Activated naive CD8-positive, alpha-beta T cell treated with anti-CD3 and anti-CD28 coated beads, Interleukin-2, amount 10 ng/mL, durations not matched to agents 7 days and 5 days (primary cell): ENCODE measurements around the gene TMEM187. TPM values are rescaled to one million over a fixed set of nuclear protein-coding genes. Genes with fewer than 3 reads are reported as not detected.
A peak's percentile ranks its signal among the peaks of the same experiment; 100 is the strongest.

Experiments
- ATAC-seq: fragments of 150-1000 bp; cut with Tn5 transposase; one replicate; pipeline ENCODE4 v1.10.0; 2021; ENCODE audit warnings: low read depth, moderate library complexity
- POLR2A ChIA-PET: fragments of 350-600 bp; sonication (Branson Sonifier 250); formaldehyde crosslinking; loops from one replicate; lab custom pipeline; 2021; ENCODE audit warnings: antibody characterized with exemption; lab: Charles Lee
- DNase-seq: peaks from one replicate; pipeline ENCODE4 v3.0.0; 2021
- H3K27ac Mint-ChIP-seq: one replicate; pipeline ENCODE4 v1.8.0; 2022; ENCODE audit warnings: mild to moderate bottlenecking, mixed read lengths
- H3K27me3 Mint-ChIP-seq: one replicate; pipeline ENCODE4 v1.8.0; 2022; ENCODE audit warnings: mild to moderate bottlenecking, moderate library complexity, mixed read lengths
- H3K36me3 Mint-ChIP-seq: one replicate; pipeline ENCODE4 v1.8.0; 2021; ENCODE audit warnings: mild to moderate bottlenecking, mixed read lengths
- H3K4me1 Mint-ChIP-seq: one replicate; pipeline ENCODE4 v1.8.0; 2021; ENCODE audit warnings: mixed read lengths
- H3K4me3 Mint-ChIP-seq: one replicate; pipeline ENCODE4 v1.8.0; 2022; ENCODE audit warnings: mild to moderate bottlenecking, moderate library complexity, mixed read lengths
- H3K9me3 Mint-ChIP-seq: one replicate; pipeline ENCODE4 v1.8.0; 2021; ENCODE audit warnings: mixed read lengths
- total RNA-seq, 2 experiments: library from RNA; stranded (reverse); gene quantifications; one replicate each; pipeline ENCODE4 v1.2.3, GENCODE V29; 2021

TMEM187 gene
- total RNA-seq, 2 experiments from 2014 or later: 8.6 to 9.7 TPM

DNA sequence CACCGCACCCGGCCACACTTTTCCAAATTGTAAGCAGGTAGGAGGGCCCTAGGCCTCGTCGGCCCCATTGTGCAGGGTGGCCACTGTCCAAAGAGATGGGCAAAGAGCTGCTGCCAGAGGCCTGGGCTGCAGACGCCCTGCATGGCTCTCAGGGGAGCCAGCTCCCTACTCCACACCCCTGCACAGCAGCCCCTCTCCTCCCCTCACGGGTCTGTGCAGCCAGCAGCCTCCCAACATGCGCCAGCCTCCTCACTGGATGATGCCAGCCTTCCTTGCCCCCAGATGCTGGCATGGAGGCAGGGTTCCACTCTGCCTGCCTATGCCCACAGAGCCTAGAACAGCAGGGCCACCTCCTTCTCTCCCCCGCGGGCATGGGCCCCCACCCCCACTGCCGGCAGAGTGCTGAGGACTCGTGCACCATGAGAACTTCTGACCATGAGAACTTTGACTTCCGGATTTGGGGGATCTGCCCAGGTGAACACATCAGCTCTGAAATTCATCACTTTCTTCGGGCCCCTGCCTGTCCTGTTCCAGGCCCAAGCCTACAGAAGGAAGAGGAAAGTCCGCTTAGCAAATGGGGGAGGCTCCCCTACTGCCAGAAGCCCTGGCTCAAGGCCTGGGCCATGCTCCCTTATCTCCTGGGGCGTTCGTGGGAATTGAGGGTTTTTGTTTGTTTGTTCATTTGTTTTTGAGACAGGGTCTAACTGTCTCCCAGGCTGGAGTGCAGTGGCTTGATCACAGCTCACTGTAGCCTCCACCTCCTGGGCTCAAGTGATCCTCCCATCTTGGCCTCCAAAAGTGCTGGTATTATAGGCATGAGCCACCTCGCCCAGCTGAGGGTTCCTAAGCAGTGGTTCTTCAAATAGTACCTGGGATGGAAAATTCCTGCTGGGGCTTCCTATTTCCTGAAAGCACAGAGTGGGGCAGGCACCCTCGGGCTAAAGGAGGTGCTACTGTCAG lies 39.1 kb downstream of the TMEM187 start:
- H3K27ac Mint-ChIP-seq: no peak overlapping the region
- no peak for DNase-seq
- peaks cover 14% of the 10 kb centered on the region for H3K36me3 Mint-ChIP-seq
- peaks cover 11% of the 10 kb centered on the region for H3K4me1 Mint-ChIP-seq
- no peak for ATAC-seq
- H3K4me3 Mint-ChIP-seq: no peak overlapping the region
- no peaks in the 10 kb centered on the region for H3K27me3 Mint-ChIP-seq
- POLR2A ChIA-PET: interaction anchor here (1.0 to 3.5 kb wide), 2 partner anchors 9 to 22 kb away, joined by 3 to 11 read pairs; no protein-coding TSS in a partner anchor
- no peaks in the 10 kb centered on the region for H3K9me3 Mint-ChIP-seq

DNA sequence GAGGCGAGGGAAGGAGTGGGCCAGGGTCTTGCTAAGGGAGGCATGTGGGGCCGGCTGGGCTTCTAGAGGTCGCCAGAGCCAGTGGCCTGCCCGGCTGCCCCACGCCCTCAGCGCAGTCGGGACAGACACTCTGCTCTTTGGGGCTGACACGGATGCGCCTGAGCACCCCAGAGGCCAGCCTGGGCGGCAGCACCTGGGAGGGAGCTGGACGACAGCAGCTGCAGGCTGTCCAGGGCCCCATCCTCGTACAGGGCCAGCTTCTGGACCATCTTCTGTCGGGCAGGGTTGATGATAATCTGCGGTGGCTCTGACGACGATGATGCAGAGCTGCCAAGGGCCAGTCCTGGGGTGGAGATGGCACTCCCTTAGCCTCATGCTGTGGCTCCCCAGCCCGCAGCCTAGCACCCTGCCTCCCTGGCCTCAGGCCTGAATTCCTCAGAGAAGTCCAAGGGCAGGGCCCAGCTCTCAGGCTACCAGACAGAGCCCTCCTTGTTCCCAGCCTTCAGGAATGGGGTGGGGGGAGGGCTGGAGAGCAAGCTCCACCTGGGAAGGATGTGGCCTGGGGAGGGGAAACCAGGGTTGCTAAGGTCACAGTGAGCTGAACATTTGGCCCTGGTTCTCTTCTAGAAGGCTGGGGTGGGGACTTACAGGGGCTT lies 39.9 kb downstream of the TMEM187 start:
- H3K4me3 Mint-ChIP-seq: no peak overlapping the region
- no peaks in the 10 kb centered on the region for H3K9me3 Mint-ChIP-seq
- H3K36me3 Mint-ChIP-seq: peaks cover 14% of the 10 kb centered on the region
- no peaks in the 10 kb centered on the region for H3K27me3 Mint-ChIP-seq
- H3K4me1 Mint-ChIP-seq: peaks cover 11% of the 10 kb centered on the region
- no peak overlapping the region for H3K27ac Mint-ChIP-seq
- POLR2A ChIA-PET: interaction anchor here (1.0 to 3.5 kb wide), 6 partner anchors 10 to 87 kb away, joined by 3 to 11 read pairs (median 3); no protein-coding TSS in a partner anchor
- no peak for DNase-seq
- ATAC-seq: no peak

DNA sequence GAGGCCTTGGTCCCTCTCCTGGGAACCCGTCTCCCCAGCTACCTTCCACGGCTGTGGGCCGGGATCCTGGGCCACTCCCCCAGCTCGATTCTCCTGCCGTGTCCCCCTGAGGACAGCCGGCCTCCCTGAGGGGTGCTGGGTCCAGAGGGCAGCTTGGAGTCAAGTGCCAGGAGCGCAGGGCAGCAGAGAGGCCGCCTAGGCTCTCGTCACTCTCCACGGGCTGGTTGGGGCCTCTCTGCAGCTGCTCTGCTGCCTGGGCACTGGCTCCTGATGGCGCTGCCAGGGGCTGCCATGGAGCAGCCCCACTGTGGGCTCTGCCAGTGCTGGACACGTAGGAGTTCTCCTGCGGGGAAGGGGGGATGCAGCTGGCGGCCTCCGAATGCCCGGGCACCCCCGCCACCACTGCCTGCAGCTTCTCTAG lies 40.5 kb downstream of the TMEM187 start:
- Mint-ChIP-seq H3K9me3 (no peaks in the 10 kb centered on the region), H3K27ac (no peak overlapping the region), H3K4me1 (peaks cover 6% of the 10 kb centered on the region), H3K27me3 (no peaks in the 10 kb centered on the region), H3K36me3 (peaks cover 11% of the 10 kb centered on the region), H3K4me3 (no peak overlapping the region)
- no peak for DNase-seq
- no peak for ATAC-seq
- POLR2A ChIA-PET: interaction anchor here (1.0 to 3.5 kb wide), 8 partner anchors 10 to 88 kb away, joined by 3 to 11 read pairs (median 3); no protein-coding TSS in a partner anchor

DNA sequence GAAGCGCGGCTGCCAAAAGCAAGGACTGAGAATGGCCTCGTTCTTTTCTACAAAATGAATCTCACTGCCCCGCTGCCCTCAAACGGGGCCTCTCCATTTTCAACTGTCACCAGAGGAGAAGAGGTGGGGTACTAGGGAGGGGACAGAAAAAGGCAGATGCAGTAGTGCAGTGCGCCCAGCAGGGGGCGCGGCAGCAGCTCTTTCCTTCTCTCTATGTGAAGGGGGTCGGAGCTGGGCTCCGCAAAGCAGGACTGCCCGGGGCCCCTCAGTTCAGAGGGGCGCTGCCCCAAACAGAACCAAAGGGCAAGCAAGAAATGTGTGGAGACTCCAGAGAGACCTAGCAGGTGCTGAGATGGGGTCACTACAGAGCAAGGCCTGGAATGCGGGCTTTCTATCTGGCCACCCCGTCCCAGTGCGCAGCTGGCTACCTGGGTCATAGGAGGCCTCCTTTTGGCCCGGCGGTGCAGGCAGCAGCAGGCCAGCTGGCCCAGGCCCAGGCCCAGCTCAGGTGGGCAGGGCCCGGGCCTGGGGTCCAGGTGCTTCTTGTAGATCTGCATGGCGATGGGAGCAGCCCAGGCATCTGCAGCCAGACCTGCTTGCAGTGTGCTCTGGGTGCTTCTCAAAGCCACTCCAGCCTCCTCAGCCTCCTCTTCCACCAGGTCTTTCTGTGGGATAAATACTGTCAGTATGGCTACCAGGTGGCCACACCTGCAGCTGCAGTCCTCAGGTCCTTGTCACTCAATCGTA lies 41.2 kb downstream of the TMEM187 start:
- ATAC-seq (peak; percentile 67), DNase-seq (peak; percentile 62)
- no peaks in the 10 kb centered on the region for H3K9me3 Mint-ChIP-seq
- no peaks in the 10 kb centered on the region for H3K27me3 Mint-ChIP-seq
- H3K36me3 Mint-ChIP-seq: peaks cover 9% of the 10 kb centered on the region
- peak overlapping the region; percentile 68 for H3K27ac Mint-ChIP-seq
- H3K4me1 Mint-ChIP-seq: peaks cover 6% of the 10 kb centered on the region
- H3K4me3 Mint-ChIP-seq: peak overlapping the region; percentile 13
- POLR2A ChIA-PET: interaction anchor here (0.7 to 3.5 kb wide), 8 partner anchors 11 to 449 kb away, joined by 3 to 11 read pairs (median 3); no protein-coding TSS in a partner anchor

DNA sequence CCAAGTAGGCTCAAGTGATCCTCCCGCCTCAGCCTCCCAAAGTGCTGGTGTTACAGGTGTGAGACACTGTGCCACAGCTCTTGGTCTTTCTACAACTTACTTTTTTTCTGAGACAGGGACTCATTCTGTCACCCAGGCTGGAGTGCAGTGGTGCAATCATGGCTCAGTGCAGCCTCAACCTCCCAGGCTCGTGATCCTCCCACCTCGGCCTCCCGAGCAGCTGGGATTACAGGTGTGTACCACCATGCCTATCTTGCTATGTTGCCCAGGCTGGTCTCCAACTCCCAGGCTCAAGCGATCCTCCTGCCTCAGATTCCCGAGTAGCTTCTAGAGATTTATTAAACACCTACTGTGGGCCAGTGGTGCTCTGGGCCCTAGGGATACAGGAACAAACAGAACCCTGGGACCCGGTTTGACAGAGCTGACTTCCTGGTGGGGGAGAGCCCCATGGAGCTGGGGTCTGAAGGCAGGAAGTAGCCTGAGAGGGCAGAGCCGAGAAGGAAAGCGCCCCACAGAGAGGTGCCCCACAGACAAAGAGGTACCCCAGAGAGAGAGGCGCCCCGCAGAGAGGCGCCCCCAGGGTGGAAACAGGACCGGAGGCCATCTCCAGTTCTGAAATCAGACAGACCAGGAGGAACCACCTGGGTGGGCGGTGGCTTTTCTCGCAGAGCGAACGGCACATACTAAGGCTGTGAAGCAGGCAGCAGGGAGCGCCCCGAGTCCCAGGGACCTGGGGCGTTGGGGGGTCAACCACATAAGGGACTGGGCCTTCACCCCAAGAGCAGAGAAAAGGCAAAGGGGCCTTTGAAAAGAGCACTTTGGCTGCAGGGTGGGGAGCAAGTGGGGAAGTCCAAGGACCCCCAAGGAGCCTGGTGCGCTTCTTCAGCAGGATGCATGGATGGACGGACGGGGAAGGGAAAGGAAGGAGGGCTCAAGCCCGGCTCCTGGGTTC lies 42.2 kb downstream of the TMEM187 start:
- DNase-seq (no peak), ATAC-seq (no peak)
- peak overlapping the region; percentile 86 for H3K27ac Mint-ChIP-seq
- POLR2A ChIA-PET: interaction anchor here (0.7 to 2.6 kb wide), 4 partner anchors 12 to 448 kb away, joined by 3 to 9 read pairs (median 4); no protein-coding TSS in a partner anchor
- H3K4me1 Mint-ChIP-seq: peaks cover 6% of the 10 kb centered on the region
- no peaks in the 10 kb centered on the region for H3K27me3 Mint-ChIP-seq
- H3K36me3 Mint-ChIP-seq: peaks cover 9% of the 10 kb centered on the region
- peak overlapping the region; percentile 44 for H3K4me3 Mint-ChIP-seq
- H3K9me3 Mint-ChIP-seq: no peaks in the 10 kb centered on the region

DNA sequence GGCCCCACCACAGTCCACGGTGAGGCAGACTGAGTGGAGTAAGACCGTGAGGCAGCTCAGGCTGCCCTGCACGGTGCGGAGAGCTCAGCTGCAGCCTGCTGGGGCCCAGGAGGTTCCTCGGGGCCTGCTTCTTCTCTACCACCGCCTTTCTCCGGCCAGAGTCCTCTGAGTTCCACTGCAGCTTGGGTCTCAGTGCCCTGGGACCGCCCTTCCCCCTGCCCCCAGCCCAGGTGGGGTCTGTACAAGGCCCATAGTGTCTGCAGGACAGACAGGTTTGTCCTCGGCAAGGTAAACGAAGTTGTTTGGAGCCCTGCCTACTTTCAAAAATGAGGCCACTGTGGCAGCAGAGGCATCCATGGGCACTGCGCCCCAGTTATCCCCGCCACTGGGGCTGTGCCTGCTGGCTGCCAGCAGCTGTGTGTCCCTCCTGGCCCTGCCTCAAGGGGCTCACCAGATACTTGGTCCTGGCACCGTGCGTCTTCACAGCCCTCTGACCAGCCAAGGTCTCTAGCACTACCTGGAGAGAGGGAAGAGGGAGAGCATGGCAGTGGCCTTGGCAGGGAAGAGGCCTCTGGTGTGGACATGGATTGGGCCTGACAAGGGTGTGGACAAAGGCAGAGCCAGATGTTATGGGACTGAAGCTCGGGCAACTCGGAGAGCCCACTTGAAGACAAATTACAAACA lies 43.2 kb downstream of the TMEM187 start:
- Mint-ChIP-seq H3K27ac (peak overlapping the region; percentile 86), H3K4me3 (peak overlapping the region; percentile 57), H3K9me3 (no peaks in the 10 kb centered on the region), H3K36me3 (peaks cover 9% of the 10 kb centered on the region), H3K4me1 (peaks cover 8% of the 10 kb centered on the region), H3K27me3 (no peaks in the 10 kb centered on the region)
- no peak for DNase-seq
- POLR2A ChIA-PET: interaction anchor here (1.2 to 5.5 kb wide), 2 partner anchors 43 to 48 kb away, joined by 3 to 29 read pairs; partner anchors contain the start of gene TMEM187
- ATAC-seq: no peak

DNA sequence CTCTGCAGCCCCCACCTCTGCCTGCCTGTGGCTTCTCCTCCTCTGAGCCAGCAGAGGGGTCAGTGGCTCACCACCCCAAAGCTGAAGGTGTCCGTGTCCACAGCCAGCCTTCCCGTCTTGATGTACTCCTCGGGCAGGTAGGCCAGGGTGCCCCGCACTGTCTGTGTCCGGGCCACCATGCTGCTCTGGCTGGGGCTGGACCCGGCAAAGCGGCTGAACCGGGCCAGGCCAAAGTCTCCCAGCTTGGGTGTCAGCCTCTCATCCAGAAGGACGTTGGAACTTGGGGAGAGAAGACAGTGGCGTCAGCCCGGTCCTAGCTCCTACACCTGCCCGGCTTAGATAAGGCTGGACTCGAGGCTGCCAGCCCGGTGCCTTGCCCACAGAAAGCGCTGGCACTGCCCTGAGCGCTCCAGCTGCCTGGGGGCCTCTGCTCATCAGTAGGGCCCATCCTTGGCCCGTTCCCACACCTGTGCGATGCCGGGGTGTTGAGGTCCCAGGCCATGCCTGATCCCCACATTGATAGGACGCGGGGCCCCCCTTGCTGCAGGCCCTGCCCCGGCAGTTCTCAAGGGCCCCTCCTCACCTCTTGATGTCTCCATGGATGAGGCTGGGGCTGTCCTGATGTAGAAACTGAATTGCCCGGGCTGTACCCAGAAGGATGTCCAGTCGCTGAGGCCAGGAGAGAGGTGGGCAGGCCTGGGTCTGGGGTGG lies 44.0 kb downstream of the TMEM187 start:
- Mint-ChIP-seq H3K36me3 (peaks cover 9% of the 10 kb centered on the region), H3K4me1 (peaks cover 8% of the 10 kb centered on the region), H3K27me3 (no peaks in the 10 kb centered on the region), H3K27ac (no peak overlapping the region), H3K4me3 (no peak overlapping the region), H3K9me3 (no peaks in the 10 kb centered on the region)
- POLR2A ChIA-PET: interaction anchor here (1.2 to 5.5 kb wide), 2 partner anchors 44 to 48 kb away, joined by 3 to 29 read pairs; partner anchors contain the start of gene TMEM187
- DNase-seq (no peak), ATAC-seq (no peak)

DNA sequence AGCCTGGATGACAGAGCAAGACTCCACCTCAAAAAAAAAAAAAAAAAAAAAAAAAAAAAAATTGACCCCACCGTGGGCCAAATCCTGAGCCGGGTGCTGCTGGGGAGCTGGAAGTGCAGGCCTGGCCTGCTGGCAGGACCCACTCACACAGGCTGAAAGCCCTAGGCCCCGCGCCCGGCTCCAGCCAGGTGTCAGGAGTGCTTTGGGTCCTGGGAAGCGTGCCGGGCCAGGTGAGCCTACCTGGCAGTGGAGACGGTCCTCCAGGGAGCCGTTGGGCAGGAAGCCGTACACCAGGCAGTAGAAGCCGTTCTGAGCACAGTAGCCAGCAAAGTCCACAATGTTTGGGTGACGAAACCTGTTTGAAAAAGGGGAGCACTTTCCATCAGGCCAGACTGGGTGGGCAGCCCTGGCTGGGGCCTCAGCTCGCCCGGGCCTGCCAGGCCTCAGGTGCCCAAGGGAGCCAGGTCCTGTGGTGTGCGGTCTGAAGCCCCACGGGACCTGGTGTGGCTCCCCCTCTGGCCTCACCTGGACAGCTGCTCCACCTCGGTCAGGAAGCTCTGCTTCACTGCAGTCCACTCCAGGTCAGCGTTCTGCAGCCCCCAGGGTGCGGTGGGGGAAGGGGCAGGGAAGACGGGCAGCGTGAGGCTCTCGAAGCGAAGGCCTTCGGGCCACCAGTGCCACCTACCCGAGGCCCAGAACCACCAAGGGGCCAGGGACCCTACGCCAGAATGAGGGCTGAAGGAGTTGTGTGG lies 45.4 kb downstream of the TMEM187 start:
- no peaks in the 10 kb centered on the region for H3K27me3 Mint-ChIP-seq
- peaks cover 8% of the 10 kb centered on the region for H3K4me1 Mint-ChIP-seq
- H3K27ac Mint-ChIP-seq: peak overlapping the region; percentile 90
- DNase-seq (no peak), ATAC-seq (no peak)
- peak overlapping the region; percentile 89 for H3K4me3 Mint-ChIP-seq
- POLR2A ChIA-PET: interaction anchor here (0.6 to 5.5 kb wide), 6 partner anchors 15 to 79 kb away, joined by 6 to 35 read pairs (median 6); partner anchors contain the start of genes HCFC1 and TMEM187
- H3K9me3 Mint-ChIP-seq: no peaks in the 10 kb centered on the region
- H3K36me3 Mint-ChIP-seq: peaks cover 6% of the 10 kb centered on the region

DNA sequence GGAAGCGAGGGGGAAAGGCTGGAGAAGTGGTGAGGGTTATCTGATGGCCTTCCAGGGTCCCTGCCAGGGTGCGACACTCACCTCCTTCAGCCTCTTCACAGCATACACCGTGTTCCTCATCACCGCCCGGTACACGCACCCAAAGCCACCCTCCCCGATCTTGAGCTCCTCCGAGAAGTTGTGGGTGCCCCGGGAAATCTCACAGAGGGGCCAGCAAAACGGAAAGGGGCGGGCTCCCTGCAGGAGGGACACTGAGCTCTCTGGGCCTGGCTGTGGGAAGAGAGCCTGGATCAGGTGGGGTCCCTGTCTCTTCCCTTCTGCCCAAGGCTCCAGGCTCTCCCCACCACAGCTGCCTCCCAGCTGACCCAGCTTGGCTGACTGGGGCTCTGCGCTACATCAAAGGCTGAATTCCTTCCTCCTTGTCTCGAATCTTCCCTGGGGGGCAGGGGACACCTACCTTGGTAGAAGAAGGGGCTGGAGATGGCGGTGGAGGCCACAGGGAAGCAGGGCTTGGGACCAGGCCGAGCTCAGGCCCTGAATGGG lies 46.0 kb downstream of the TMEM187 start:
- no peaks in the 10 kb centered on the region for H3K27me3 Mint-ChIP-seq
- H3K9me3 Mint-ChIP-seq: no peaks in the 10 kb centered on the region
- peak overlapping the region; percentile 89 for H3K4me3 Mint-ChIP-seq
- H3K4me1 Mint-ChIP-seq: peaks cover 8% of the 10 kb centered on the region
- POLR2A ChIA-PET: interaction anchor here (1.4 to 5.5 kb wide), 3 partner anchors 34 to 50 kb away, joined by 6 to 35 read pairs (median 29); partner anchors contain the start of genes HCFC1 and TMEM187
- H3K36me3 Mint-ChIP-seq: peaks cover 8% of the 10 kb centered on the region
- no peak for ATAC-seq
- DNase-seq: no peak
- peak overlapping the region; percentile 90 for H3K27ac Mint-ChIP-seq

DNA sequence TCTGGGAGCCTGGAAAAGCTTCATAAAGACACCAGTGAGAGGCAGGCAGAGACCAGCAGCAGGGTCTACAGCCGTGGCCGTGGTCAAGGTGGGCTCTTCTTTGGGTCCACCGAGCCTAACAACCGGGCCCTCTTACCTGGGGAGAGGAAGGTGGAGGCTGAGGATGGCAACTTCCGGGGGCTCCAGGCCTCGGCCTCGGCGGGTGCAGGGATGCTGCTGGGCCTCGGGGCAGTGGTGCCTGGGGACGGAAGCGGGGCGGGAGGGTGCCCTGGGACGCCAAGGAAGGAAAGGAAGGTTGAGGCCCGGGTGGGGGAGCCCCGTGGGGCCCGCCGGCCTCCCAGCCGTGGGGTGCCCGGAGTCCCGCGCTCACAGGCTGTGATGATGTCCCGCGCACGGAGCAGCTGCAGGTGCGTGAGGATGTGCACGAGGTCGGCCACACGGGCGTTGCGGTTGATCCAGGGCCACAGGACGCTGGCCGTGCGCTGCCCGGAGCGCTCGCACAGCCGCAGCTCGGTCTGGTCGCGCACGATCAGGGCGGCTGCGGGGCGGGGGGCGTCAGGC lies 46.6 kb downstream of the TMEM187 start:
- POLR2A ChIA-PET: interaction anchor here (1.2 to 5.5 kb wide), 6 partner anchors 17 to 303 kb away, joined by 3 to 35 read pairs (median 6); partner anchors contain the start of genes HCFC1 and TMEM187
- Mint-ChIP-seq H3K4me3 (peak overlapping the region; percentile 89), H3K9me3 (no peaks in the 10 kb centered on the region)

More for the DNA sequence above, 46.6 kb downstream of the TMEM187 start:
- H3K4me1 Mint-ChIP-seq: peaks cover 8% of the 10 kb centered on the region
- H3K27me3 Mint-ChIP-seq: no peaks in the 10 kb centered on the region
- ATAC-seq (peak; percentile 23), DNase-seq (peak; percentile 44)
- peak overlapping the region; percentile 90 for H3K27ac Mint-ChIP-seq
- peaks cover 8% of the 10 kb centered on the region for H3K36me3 Mint-ChIP-seq
